ENCODE results near the gene STING1.
"Not testable (repeated sequence)": the region's sequence is repeated elsewhere in the genome, so short reads cannot be mapped to it uniquely, and the experiment has no call there.

Gene STING1

DNA sequence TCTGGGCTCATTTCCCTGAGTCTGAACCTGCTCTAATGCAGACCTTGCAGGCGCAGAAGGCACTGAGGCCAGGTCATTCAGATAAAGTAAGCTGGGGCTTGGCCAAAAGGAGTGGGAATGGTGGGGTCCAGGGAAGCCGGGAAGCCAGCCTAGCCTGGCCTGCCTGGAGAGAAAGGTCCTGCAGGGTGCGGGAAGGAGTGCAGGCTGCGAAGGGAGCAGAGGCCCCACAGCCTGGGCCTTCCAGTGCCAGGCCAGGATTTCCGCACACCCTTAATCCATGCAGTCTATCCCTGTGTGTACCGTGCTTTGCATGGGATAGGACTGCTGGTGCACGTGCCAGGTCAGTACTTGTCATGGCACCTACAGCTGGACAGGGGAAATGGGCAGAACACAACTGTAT lies 3.6 kb upstream of the STING1 start:
- no peak overlapping the region for H3K27ac ChIP-seq (ENCODE audit: low read depth, low read length)
- H2AFZ ChIP-seq (ENCODE audit: low read depth, low read length, severe bottlenecking): no peak overlapping the region
- no peaks in the 10 kb centered on the region for H3K9me2 ChIP-seq (replicated peaks; ENCODE audit: insufficient read depth, low read length)
- H3F3A ChIP-seq (ENCODE audit: insufficient read depth): no peaks in the 10 kb centered on the region
- no peak overlapping the region for H3K9ac ChIP-seq (ENCODE audit: low read length)
- no peak overlapping the region for H3K4me2 ChIP-seq (ENCODE audit: low read depth, low read length, poor library complexity, severe bottlenecking)
- H3K4me3 ChIP-seq (ENCODE audit: insufficient read depth, low read length, poor library complexity, severe bottlenecking): no peak overlapping the region
- no peaks in the 10 kb centered on the region for H3K79me2 ChIP-seq (ENCODE audit: insufficient read depth, low read length)
- TF ChIP-seq EZH2phosphoT487 (conservative IDR thresholded peaks at IDR 0.05; ENCODE audit: low read length): no peak
- TF ChIP-seq, protein P1, sequence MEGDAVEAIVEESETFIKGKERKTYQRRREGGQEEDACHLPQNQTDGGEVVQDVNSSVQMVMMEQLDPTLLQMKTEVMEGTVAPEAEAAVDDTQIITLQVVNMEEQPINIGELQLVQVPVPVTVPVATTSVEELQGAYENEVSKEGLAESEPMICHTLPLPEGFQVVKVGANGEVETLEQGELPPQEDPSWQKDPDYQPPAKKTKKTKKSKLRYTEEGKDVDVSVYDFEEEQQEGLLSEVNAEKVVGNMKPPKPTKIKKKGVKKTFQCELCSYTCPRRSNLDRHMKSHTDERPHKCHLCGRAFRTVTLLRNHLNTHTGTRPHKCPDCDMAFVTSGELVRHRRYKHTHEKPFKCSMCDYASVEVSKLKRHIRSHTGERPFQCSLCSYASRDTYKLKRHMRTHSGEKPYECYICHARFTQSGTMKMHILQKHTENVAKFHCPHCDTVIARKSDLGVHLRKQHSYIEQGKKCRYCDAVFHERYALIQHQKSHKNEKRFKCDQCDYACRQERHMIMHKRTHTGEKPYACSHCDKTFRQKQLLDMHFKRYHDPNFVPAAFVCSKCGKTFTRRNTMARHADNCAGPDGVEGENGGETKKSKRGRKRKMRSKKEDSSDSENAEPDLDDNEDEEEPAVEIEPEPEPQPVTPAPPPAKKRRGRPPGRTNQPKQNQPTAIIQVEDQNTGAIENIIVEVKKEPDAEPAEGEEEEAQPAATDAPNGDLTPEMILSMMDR (IDR thresholded peaks at IDR 0.05; ENCODE audit: insufficient read depth, low read length, poor library complexity, severe bottlenecking): no peak
- H4K20me1 ChIP-seq (ENCODE audit: low read depth, low read length): no peaks in the 10 kb centered on the region
- no peaks in the 10 kb centered on the region for H3K9me3 ChIP-seq (ENCODE audit: insufficient read depth, low read length)
- no peaks in the 10 kb centered on the region for H3K27me3 ChIP-seq (ENCODE audit: low read length)
- H3K36me3 ChIP-seq (ENCODE audit: low read length): no peaks in the 10 kb centered on the region

DNA sequence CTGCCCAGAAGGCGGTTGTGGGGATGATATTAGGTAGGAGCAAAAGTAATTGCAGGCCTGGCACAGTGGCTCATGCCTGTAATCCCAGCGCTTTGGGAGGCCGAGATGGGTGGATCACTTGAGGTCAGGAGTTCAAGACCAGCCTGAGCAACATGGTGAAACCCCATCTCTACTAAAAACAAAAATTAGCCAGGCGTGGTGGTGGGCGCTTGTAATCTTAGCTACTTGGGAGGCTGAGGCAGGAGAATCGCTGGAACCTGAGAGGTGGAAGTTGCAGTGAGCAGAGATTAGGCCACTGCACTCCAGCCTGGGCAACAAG lies 291 bp upstream of the STING1 start:
- not testable (repeated sequence) for H3K27me3 ChIP-seq (ENCODE audit: low read length); H3K79me2 ChIP-seq (ENCODE audit: insufficient read depth, low read length); H3K4me2 ChIP-seq (ENCODE audit: low read depth, low read length, poor library complexity, severe bottlenecking); H4K20me1 ChIP-seq (ENCODE audit: low read depth, low read length); H3K4me3 ChIP-seq (ENCODE audit: insufficient read depth, low read length, poor library complexity, severe bottlenecking); H3K9me2 ChIP-seq (replicated peaks; ENCODE audit: insufficient read depth, low read length); H3K9ac ChIP-seq (ENCODE audit: low read length); H3K27ac ChIP-seq (ENCODE audit: low read depth, low read length); H3K36me3 ChIP-seq (ENCODE audit: low read length); H3F3A ChIP-seq (ENCODE audit: insufficient read depth); H3K9me3 ChIP-seq (ENCODE audit: insufficient read depth, low read length); H2AFZ ChIP-seq (ENCODE audit: low read depth, low read length, severe bottlenecking)

GRCh38 chr5:139481580-139482049 lies 943 bp downstream of the STING1 start:
- Histone ChIP-seq H2AFZ (ENCODE audit: low read depth, low read length, severe bottlenecking) (no peak overlapping the region), H3K36me3 (ENCODE audit: low read length) (no peaks in the 10 kb centered on the region), H3K9me2 (replicated peaks; ENCODE audit: insufficient read depth, low read length) (no peaks in the 10 kb centered on the region), H3K4me3 (ENCODE audit: insufficient read depth, low read length, poor library complexity, severe bottlenecking) (no peak overlapping the region), H4K20me1 (ENCODE audit: low read depth, low read length) (no peaks in the 10 kb centered on the region), H3K27me3 (ENCODE audit: low read length) (no peaks in the 10 kb centered on the region), H3K9ac (ENCODE audit: low read length) (no peak overlapping the region), H3K4me2 (ENCODE audit: low read depth, low read length, poor library complexity, severe bottlenecking) (no peak overlapping the region), H3K27ac (ENCODE audit: low read depth, low read length) (no peak overlapping the region), H3F3A (ENCODE audit: insufficient read depth) (no peaks in the 10 kb centered on the region), H3K9me3 (ENCODE audit: insufficient read depth, low read length) (no peaks in the 10 kb centered on the region), H3K79me2 (ENCODE audit: insufficient read depth, low read length) (no peaks in the 10 kb centered on the region)
- TF ChIP-seq, protein P1 (IDR thresholded peaks at IDR 0.05; ENCODE audit: insufficient read depth, low read length, poor library complexity, severe bottlenecking): no peak
- TF ChIP-seq EZH2phosphoT487 (conservative IDR thresholded peaks at IDR 0.05; ENCODE audit: low read length): no peak

- Histone ChIP-seq H3K27ac (ENCODE audit: low read depth, low read length) (no peak overlapping the region), H2AFZ (ENCODE audit: low read depth, low read length, severe bottlenecking) (no peak overlapping the region)
These were observed 1.4 kb downstream of the STING1 start for GRCh38 chr5:139481122-139481533.

DNA sequence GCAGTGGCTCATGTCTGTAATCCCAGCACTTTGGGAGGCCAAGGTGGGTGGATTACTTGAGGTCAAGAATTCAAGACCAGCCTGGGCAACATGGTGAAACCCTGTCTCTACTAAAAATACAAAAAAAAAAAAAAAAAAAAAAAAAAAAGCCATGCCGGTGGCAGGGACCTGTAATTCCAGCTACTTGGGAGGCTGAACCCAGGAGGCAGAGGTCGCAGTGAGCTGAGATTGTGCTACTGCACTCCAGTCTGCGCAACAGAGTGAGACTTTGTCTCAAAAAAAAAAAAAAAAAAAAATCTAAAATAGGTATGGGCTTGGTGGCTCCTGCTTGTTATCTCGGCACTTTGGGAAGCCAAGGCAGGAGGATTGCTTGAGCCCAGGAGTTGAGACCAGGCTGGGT lies 2.8 kb downstream of the STING1 start:
- not testable (repeated sequence) for H3K9ac ChIP-seq (ENCODE audit: low read length); H3K36me3 ChIP-seq (ENCODE audit: low read length); H2AFZ ChIP-seq (ENCODE audit: low read depth, low read length, severe bottlenecking); H4K20me1 ChIP-seq (ENCODE audit: low read depth, low read length); H3K27ac ChIP-seq (ENCODE audit: low read depth, low read length); H3K9me2 ChIP-seq (replicated peaks; ENCODE audit: insufficient read depth, low read length); H3K79me2 ChIP-seq (ENCODE audit: insufficient read depth, low read length); H3K27me3 ChIP-seq (ENCODE audit: low read length); H3K4me3 ChIP-seq (ENCODE audit: insufficient read depth, low read length, poor library complexity, severe bottlenecking); H3K4me2 ChIP-seq (ENCODE audit: low read depth, low read length, poor library complexity, severe bottlenecking); H3F3A ChIP-seq (ENCODE audit: insufficient read depth); H3K9me3 ChIP-seq (ENCODE audit: insufficient read depth, low read length)

More at GRCh38 chr5:139481122-139481533, 1.4 kb downstream of the STING1 start:
- TF ChIP-seq EZH2phosphoT487 (conservative IDR thresholded peaks at IDR 0.05; ENCODE audit: low read length): no peak
- TF ChIP-seq, protein P1 (IDR thresholded peaks at IDR 0.05; ENCODE audit: insufficient read depth, low read length, poor library complexity, severe bottlenecking): no peak
- Histone ChIP-seq H3K27me3 (ENCODE audit: low read length) (no peaks in the 10 kb centered on the region), H3K4me2 (ENCODE audit: low read depth, low read length, poor library complexity, severe bottlenecking) (no peak overlapping the region), H3K9me3 (ENCODE audit: insufficient read depth, low read length) (no peaks in the 10 kb centered on the region), H3F3A (ENCODE audit: insufficient read depth) (no peaks in the 10 kb centered on the region), H3K4me3 (ENCODE audit: insufficient read depth, low read length, poor library complexity, severe bottlenecking) (no peak overlapping the region), H3K79me2 (ENCODE audit: insufficient read depth, low read length) (no peaks in the 10 kb centered on the region), H4K20me1 (ENCODE audit: low read depth, low read length) (no peaks in the 10 kb centered on the region), H3K36me3 (ENCODE audit: low read length) (no peaks in the 10 kb centered on the region), H3K9me2 (replicated peaks; ENCODE audit: insufficient read depth, low read length) (no peaks in the 10 kb centered on the region), H3K9ac (ENCODE audit: low read length) (no peak overlapping the region)

- not testable (repeated sequence) for H2AFZ ChIP-seq (ENCODE audit: low read depth, low read length, severe bottlenecking); H3K9ac ChIP-seq (ENCODE audit: low read length); H3K27ac ChIP-seq (ENCODE audit: low read depth, low read length); H3K79me2 ChIP-seq (ENCODE audit: insufficient read depth, low read length); H3K4me2 ChIP-seq (ENCODE audit: low read depth, low read length, poor library complexity, severe bottlenecking); H3F3A ChIP-seq (ENCODE audit: insufficient read depth); H4K20me1 ChIP-seq (ENCODE audit: low read depth, low read length); H3K36me3 ChIP-seq (ENCODE audit: low read length); H3K27me3 ChIP-seq (ENCODE audit: low read length); H3K9me2 ChIP-seq (replicated peaks; ENCODE audit: insufficient read depth, low read length); H3K9me3 ChIP-seq (ENCODE audit: insufficient read depth, low read length); H3K4me3 ChIP-seq (ENCODE audit: insufficient read depth, low read length, poor library complexity, severe bottlenecking)
These were observed 3.7 kb downstream of the STING1 start for GRCh38 chr5:139478657-139479423.
